Anterior cingulate cortex (tissue), 58 donors: ENCODE measurements around the gene RAB11FIP3.
"Not testable (repeated sequence)": the region's sequence is repeated elsewhere in the genome, so short reads cannot be mapped to it uniquely, and the experiment has no call there.

Experiments
- DNase-seq, 58 donors: peaks; one replicate each; lab custom pipeline; 2025; lab: John Stamatoyannopoulos, UW

The RAB11FIP3 gene, protein sequence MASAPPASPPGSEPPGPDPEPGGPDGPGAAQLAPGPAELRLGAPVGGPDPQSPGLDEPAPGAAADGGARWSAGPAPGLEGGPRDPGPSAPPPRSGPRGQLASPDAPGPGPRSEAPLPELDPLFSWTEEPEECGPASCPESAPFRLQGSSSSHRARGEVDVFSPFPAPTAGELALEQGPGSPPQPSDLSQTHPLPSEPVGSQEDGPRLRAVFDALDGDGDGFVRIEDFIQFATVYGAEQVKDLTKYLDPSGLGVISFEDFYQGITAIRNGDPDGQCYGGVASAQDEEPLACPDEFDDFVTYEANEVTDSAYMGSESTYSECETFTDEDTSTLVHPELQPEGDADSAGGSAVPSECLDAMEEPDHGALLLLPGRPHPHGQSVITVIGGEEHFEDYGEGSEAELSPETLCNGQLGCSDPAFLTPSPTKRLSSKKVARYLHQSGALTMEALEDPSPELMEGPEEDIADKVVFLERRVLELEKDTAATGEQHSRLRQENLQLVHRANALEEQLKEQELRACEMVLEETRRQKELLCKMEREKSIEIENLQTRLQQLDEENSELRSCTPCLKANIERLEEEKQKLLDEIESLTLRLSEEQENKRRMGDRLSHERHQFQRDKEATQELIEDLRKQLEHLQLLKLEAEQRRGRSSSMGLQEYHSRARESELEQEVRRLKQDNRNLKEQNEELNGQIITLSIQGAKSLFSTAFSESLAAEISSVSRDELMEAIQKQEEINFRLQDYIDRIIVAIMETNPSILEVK

DNA sequence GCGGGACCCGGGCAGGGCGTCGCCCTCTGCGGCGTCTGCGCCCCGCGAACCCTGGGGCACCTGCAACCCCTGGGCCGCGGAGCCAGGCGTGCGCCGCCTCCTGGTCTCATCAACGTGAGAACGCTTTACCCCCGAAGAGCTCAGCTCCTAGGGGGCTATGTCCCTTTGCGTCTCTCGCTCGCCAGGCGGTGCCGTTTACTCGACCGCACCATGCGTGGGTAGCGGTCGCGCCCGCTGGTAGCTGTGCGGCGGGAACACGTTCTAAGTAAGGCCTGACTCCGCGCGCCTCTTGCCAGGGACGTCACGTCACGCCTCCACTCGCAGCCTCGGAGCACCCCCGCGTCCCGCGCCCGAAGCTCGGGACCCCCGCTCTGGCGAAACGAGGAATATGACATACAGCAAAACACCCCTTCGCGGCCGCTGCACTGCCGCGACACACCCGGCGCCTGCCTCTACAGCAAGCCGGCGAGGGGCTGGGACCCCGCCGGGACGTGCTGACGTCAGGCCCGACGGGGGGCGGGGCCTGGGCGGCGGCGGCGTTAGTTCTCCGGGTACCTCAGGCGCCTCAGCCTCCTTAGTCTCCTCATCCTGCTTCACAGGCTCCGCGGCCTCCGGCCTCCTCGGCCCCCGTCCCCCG, at the start of gene RAB11FIP3:
Gene RAB11FIP3 (plus strand): TSS at position 568 of the 637 bp plus-strand sequence. CDS start 358 bp downstream, outside the sequence.
- DNase-seq: peak; percentile 38 to 92 (median 82)

GRCh38 chr16:375927-376816, 49.3 kb upstream of the RAB11FIP3 start:
- DNase-seq: no peak

DNA sequence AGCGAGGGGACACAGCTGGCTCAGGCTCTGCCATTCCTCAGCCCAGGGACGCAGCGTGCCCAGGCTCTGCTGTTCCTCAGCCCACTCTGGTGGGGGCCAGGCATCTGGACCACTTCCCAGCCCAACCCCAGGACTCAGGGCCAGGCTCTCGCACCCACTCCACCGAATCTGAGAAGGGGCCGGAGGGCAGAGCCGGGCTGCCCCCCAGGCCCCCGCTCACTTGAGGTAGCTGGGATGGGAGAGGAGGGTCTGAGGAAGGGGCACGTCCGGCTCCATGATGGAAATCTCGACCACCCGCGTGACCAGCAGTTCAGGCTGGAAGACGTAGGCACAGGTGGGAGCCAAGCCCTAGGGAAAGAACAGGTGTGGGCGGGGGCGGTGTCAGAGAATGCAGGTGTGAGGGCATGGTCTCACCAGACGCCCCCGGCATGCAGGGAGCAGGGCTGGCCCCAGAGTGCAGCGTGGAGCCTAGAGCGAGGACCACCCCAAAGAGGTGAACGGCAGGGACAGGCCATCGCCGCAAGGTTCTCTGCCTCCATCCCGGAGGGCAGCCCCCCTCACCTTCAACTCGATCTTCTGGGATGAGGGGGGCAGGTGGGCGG, 48.5 kb upstream of the RAB11FIP3 start:
- no peak for DNase-seq

GRCh38 chr16:377419-377951, 48.0 kb upstream of the RAB11FIP3 start:
- DNase-seq: no peak

DNA sequence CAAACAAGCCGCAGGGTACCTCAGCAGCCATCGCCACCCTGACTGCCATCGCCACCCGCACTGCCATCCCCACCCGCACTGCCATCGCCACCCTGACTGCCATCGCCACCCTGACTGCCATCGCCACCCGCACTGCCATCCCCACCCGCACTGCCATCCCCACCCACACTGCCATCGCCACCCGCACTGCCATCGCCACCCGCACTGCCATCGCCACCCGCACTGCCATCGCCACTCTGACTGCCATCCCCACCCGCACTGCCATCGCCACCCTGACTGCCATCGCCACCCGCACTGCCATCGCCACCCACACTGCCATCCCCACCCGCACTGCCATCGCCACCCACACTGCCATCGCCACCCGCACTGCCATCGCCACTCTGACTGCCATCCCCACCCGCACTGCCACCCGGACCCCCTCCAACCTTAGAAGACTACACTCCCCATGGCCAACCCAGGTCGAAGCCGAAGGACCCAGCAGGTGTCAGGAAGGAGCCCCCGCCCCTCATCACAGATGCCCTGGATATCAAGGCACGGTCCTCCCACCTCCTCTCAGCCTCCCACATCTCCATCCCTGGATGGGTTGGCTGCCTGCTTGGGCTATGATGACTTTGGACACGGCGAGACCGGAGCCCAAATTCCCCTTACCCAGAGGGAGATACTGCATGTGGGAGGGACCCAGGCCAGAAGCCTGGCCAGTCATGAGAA, 47.2 kb upstream of the RAB11FIP3 start:
- not testable (repeated sequence) for DNase-seq

DNA sequence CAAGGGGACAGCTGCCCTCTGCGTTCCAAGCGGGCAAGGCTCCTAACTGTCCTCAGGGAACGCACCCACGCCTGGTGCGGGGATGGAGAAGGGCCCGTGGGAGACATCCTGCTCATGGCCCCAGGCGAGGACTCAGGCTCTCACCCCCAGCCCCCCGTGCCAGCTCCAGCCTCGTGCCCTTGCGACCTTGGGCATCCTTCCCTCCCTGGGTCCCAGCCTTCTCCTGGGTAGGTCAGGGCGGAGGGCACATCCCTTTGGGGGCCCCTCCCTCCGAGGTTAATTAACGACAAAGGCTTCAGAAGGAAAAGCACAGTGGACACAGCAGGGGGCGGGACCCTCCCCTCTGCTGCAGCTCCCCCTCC, 46.6 kb upstream of the RAB11FIP3 start:
- DNase-seq: no peak

GRCh38 chr16:379183-379960, 46.1 kb upstream of the RAB11FIP3 start:
- DNase-seq: no peak

- DNase-seq: no peak
Measured at GRCh38 chr16:379961-380761, 45.3 kb upstream of the RAB11FIP3 start.

GRCh38 chr16:380762-381011, 44.8 kb upstream of the RAB11FIP3 start:
- no peak for DNase-seq

GRCh38 chr16:381012-381788, 44.2 kb upstream of the RAB11FIP3 start:
- no peak for DNase-seq

DNA sequence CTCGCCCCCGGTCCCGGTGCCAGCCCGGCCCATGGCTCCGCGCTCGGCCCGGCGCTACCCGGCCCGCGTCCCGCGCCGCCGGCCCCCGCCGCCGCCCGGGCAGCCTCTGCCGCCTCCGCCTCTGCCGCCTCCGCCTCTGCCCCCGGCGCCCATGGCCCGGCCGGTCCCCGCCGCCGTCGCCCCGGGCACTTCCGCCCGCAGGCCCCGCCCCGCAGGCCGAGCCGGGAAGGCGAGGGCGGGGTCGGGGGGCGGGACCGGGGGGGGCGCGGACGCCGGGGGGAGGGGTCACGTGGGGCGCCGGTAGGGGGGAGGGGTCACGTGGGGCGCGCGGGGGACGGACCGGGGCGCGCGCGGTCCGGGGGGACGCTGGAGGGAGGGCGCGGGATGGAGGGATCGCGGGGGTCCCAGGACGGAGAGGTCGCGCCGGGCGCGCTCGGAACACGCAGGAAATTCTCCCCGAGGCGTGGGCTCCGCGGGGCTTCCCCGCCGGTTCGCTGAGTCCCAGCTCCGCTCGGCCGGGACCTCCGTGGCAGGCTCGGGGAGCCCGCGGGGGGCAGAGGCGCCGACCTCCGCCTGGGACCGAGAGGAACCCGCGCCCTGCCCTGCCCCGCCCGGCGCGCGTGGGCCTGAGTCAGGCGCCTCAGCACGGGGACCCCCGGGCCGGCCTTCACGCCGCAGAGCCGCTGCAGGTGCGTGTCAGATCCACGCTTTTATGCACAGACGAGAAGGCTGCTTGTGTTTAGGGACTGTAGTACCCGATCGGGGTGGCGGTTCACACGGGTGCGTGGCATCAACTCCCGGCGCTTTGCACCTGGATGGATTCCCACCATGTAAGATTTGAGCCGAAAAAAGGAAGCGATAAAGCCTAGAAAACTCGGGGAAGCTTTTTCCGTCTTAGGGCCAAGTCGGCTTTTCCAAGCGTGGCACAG, 43.4 kb upstream of the RAB11FIP3 start, which contains the start of gene PGAP6:
Gene PGAP6 (minus strand): TSS at position 190 of the 929 bp plus-strand sequence. CDS start 157 bp downstream, at position 33.
- peak in 46 of 58 donors; percentile 11 to 76 (median 58) for DNase-seq

- DNase-seq: no peak
Measured at GRCh38 chr16:383326-384051, 42.0 kb upstream of the RAB11FIP3 start.

DNA sequence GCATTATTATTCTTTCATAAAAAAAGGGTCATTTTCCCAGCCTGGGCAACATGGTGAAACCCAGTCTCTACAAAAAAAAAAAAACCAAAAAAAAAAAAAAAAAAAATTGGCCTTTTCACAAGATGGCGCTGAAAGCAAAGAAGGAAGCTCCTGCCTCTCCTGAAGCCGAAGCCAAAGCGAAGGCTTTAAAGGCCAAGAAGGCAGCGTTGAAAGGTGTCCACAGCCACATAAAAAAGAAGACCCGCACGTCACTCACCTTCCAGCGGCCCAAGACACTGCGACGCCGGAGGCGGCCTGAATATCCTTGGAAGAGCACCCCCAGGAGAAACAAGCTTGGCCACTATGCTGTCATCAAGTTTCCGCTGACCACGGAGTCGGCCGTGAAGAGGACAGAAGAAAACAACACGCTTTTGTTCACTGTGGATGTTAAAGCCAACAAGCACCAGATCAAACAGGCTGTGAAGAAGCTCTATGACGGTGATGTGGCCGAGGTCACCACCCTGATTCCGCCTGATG, 38.8 kb upstream of the RAB11FIP3 start:
- DNase-seq: peak in 24 of 58 donors; percentile 7 to 76 (median 35)
